ENCODE measurements around the gene BRINP1.
"Not testable (repeated sequence)": the region's sequence is repeated elsewhere in the genome, so short reads cannot be mapped to it uniquely, and the experiment has no call there.

Gene BRINP1

DNA sequence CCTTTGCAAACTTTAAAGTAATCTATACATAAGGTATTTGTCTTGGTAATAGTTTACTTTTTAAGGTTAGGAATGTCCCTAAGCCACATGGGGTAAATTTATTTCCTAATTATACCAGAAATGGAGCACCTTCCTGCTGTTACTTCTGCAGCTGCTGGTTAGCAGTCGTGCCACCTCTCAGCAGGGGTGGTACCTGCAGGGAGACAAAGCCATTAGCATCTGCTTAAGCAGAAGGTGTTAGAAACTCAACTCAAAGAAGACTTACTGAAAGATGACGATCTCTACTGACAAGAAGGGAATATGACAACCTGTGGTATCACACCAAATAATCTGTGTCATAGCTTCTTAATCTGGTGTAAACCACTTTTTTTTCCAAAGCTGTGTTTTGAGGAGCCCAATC, 173.7 kb downstream of the BRINP1 start:
- no peak for DNase-seq

DNA sequence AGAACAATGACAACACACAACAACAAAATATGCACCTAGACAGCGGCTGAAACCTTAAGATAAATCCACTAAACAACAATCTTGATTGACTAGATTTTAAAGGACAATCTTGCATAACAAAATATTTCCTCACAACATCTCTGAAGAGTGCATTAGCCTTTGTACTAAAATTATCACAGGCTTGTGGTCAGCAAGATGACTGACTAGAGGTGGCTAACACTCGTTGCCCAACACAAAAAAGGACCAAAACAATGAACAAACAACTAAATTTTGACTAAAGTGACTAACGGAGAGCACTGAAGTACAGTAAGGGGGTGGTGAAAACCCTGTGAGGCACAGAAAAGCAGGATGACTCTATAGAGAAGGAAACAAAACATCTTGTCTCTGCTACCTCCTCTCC, 183.9 kb downstream of the BRINP1 start:
- DNase-seq, result no peak

DNA sequence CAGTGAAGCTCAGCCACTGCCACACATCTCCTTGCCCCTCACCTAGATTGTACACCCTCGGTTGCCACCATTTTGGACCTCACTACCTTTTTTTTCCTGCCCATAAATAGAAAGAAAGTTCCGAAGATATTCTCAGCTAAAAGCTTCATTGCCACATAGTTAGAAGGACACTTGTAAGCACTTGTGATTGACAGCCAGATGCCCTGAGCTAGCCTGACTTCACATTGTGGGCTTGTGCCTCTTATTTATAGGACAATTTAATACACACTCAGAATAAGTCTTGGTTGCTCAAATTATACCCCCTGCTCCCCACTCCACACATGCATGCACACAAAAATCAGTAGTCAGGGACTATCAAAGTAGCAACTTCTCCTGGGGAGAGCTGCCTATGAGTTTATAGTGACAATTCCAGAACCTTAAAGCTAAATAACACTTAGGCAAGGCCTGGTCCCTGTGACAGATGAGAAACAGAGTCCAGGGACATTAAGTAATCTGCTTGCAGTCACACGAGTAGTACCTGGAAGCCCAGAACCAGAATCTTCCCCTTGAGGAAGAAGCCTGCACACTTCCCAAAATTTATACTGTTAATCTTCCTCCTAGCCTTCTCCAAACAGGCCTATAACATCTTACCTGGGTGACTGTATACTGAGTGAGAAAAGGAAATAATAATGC, 184.8 kb downstream of the BRINP1 start:
- no peak for DNase-seq

DNA sequence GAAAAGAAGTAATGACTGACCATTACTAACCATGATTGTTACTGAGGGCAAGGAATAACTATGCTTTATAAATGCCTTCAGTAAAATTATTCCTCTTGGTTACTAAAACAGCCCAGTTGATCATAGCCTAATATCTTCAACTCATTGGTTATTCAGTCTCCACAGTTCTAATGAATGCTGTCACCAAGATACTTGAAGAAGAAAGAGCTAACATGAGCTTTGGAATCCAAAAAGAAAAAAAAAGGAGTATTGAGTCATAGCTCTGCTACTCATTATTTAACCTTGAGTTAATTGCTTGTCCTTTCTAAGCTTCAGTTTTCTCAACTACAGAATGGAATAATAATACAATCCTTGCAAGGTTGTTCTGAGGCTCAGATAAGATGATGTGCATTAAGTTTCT, 187.7 kb downstream of the BRINP1 start:
- no peak for DNase-seq

DNA sequence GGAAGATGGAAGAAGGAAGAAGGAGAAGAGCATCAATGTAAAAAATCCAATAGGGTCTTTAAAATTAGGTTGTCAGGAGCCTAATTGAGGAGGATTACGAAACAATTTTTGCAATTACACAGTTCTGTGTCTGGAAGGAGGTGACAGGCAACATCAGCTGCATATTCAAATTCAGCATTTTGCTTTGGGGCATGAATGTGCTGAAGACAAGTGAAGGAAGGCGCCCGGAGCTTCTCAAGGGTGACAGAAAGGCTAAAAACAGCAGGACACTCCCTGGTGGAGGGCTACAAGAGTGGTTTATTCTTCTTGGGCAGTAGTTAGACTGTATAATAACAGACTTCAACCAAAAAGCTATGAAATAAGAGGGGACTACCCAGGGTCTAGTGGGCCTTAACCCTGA, 188.3 kb downstream of the BRINP1 start:
- DNase-seq, result no peak

DNA sequence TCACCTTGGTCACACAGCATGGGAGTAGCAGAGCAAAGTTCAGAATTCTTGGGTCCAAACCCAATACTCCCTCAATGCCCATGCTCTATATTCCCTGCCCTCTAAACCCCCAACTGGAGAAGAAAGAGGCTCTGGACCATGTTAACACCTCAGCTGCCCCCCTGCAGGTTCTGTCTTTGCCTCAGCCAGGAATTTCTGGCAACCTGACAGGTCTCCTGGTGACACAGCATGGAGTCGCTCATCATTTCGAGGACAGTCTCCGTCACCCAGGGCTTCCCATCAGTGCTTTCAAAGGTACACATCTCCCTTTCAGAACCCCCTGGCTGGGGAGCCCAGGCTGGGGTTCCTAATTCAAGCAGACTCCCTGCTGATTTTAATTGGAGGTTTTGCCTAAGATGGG, 189.5 kb downstream of the BRINP1 start:
- no peak for DNase-seq

DNA sequence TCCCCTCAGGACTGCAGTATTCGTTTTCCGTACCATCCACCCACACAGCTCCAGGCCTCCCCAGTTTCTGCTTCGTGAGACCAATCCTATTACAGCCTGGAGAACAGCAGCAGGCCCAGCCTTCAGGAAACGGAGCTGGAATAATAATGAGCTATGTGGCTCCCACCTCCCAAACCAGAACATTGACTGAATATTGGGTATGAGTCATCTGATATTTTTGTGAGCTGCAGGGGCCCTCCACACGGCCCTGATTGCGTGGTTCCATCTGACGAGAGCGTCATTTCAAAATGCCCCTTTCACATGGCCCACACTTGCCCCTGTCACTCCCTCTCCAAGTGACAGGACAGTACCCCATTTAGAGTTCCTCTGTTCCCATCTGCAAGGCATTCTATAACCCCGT, 192.0 kb downstream of the BRINP1 start:
- no peak for DNase-seq

DNA sequence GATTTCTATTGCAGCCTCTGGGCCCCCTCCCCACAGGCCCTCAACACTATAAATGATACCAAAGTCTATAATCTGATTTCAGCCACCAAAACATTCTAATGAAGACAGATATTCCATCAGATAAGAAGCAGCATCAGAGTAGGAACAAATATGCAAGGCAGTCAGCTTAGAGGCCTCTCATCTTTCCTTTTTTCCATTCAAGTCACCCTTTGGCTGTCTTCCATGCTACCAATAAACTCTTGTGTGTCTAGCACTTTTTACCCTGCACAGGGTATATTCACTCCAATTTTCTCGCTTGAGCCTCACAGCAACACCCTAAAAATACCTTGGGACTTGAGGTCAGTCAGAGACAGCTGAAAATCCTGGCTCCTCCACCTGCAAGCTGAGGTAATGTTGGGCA, 193.7 kb downstream of the BRINP1 start:
- DNase-seq, result no peak

DNA sequence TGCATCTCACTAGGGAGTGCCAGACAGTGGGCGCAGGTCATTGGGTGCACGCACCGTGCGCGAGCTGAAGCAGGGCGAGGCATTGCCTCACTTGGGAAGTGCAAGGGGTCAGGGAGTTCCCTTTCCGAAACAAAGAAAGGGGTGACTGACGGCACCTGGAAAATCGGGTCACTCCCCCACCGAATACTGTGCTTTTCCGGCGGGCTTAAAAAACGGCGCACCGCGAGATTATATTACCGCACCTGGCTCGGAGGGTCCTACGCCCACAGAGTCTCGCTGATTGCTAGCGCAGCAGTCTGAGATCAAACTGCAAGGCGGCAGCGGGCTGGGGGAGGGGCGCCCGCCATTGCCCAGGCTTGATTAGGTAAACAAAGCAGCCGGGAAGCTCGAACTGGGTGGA, 200.0 kb downstream of the BRINP1 start:
- not testable (repeated sequence) for DNase-seq

DNA sequence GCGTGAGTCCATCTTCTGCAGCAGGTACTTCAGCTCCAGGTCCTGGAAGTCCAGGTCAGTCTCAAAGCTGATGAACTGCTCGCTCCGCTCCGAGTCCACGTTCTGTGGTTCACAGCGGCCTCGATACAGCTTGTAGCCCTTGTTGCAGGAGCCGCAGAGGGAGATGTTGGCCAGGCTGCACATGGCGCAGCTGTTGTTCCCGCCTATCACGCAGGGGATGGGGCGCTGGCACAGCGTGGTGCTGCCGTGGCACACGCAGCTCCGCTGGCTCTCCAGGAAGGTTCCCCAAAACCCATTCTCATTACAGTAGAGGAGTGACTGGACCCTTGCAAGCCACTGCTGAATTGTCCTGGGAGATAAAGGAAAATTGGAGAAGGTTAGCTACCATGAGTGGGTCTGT, 201.4 kb downstream of the BRINP1 start:
- no peak for DNase-seq

DNA sequence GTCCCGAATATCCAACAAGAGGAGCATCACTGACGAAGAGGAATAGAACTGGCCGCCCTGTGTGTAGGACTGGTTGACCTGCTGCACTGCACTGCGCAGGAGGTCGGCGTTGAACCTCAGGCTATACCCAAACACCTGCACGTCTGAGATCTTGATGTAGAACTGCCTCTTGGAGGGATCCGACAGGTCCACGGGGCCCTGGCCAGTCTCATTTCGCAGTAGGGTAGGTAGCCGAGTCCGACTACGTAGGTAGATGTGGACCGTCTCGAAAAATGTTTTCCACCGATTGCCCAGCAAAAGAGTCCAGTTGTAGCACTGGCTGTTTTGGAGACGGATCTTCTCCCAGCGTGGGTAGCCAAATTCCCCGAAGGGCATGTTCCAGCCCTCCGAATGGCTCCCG, 202.0 kb downstream of the BRINP1 start:
- no peak for DNase-seq

DNA sequence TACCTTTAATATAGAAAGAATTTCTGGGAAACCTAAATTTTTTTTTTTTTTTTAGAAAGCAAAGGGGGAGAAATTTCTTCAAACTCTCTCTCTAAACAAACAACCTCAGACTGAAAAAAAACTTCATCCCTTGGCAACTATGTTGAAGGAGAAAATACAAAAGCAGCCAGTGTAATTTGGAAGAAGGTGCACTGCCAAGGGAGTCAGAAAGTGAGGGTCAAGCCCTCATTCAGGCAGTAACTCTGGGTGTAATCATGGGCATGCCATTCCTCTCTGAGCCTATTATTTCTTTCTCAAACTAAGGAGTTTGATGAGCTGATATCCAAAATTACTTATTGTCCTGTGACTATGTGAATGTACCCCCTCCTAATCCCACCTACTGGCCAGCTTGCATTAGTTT, 203.1 kb downstream of the BRINP1 start:
- DNase-seq, result no peak

DNA sequence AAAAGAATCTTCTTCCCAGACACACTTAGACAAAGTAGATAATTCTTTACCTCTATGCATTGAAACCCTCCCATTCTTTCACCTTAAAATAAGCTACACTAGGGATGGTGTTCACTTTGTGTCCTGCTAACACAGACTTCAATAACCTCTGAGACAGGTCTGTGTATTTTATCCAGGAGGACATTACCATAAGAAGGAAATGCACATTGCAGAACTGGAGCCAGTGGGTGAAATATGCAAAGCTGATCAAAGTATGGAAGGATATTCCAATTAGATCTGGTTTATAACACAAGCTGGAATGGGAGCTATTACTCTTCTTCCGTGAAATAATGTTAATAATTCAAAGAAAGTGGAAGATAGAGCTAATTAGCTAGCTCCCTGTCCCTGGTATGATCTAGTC, 204.1 kb downstream of the BRINP1 start:
- no peak for DNase-seq

DNA sequence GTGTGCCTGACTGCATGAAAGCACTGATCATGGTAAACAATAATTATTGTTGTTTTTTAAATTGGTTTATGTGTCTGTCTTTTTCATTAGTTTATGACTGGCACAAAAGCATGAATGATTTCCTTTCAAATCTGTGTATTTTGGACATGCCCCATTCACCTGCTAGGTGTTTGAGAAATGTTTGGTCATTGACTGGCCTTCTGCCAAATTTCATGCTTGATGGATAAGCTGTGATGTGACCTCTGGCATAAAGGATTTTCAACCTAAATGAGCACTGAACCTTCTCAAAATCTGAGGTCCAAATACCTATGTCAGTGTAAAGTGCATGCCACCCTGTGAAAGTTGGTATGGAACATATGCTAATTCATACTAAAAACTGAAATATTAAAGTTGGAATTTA, 204.5 kb downstream of the BRINP1 start:
- DNase-seq, result no peak

DNA sequence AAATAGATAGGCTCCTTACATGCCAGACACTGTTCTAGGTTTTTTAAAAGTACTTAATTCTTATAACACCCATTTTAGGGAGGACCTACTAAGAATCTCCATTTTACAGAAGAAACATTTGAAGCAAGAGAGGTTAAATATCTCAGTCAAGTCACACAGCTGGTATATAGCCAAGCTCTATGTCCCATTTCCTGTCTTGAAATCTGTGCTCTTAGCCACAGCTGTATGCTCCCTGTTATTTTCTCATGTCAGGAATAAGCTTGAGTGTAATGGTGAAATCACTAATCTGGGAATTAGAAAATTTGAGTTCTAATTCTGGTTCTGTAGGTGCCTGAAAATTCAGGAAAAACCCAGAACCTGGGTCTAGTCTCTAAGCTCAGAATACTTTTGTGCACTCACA, 208.7 kb downstream of the BRINP1 start:
- DNase-seq, result no peak

DNA sequence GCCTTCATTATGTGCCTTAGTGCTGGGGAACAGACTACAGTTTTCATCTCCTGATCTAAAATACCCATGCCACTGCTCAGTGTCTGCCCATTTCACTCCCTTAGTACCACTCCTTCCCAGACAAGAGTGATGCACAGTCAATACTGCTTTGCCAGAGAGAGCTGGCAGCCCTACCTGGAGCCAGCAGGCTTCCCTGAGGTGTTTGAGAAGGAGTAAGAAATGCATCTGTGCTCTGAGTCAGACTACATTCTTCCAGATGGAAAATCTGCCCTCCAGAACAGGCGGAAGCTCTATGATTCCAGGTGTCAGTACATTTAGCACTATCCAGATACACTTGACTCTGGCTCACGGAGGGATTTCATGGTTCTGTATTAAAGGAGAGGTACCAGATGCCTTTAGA, 209.8 kb downstream of the BRINP1 start:
- DNase-seq, result no peak

DNA sequence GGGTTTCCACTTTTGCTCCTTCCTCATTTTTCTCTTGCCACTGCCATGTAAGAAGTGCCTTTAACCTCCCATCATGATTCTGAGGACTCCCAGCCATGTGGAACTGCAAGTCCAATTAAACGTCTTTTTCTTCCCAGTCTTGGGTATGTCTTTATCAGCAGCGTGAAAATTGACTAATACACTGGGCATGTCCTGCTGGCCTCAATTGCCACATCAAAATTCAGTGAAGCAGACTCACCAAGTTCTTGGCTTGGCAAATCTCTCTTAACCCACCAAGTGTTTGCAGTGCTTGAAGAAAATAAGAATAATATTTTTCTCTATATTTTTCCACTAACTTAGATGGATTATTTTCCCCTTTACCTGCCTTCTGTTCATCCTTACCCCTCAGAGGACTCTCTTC, 212.0 kb downstream of the BRINP1 start:
- DNase-seq, result no peak

DNA sequence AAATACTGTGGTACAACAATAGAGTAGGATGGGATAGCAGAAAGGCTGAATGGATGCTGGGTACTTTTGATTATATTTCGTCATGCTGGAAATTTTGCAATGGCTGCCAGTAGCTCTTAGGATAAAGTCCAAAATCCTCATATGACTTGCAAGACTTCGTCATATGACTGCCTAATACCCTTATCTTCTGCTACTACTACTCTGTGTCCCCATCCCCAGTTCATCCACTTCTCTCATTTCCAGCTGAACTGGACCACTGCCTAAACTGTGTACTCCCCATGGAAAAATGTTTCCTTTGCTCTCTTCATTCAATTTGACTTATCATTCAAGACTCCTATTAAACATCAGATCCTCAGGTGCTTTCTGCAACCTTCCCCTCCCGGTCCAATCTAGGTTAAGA, 212.9 kb downstream of the BRINP1 start:
- DNase-seq, result no peak

DNA sequence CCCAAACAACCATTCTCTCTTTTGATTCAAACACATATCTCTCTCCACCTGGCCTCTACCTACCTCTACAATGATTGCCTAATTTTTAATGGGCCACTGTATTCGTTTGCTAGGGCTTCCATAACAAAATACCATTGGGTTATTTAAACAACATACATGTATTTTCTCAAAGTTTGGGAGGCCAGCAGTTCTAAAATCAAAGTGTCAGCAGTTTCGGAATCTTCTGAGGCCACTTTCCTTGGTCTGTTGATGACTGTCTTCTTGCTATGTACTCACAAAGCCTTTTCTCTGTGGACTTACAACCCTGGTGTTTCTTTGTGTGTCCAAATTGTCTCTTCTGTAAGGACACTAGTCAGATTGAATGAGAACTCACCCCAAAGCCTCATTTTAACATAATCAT, 214.7 kb downstream of the BRINP1 start:
- no peak for DNase-seq

DNA sequence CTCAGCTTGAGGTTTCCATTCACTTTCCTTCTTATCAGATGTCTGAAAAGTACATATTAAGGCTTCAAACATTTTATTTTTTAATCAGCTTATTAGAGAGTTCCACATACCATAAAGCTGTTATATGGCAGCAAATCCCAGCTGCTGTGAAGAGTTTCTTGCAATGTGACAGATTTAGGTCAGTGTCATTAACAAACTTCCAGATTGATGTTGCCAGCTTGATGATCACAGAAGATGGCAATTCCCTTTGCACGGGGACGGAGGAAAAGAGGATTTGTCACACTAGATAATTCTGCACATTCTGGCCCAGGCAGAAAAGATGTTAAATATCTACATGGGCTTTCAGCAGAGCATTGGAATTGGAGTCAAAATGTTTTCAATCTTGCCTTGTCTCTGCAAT, 215.8 kb downstream of the BRINP1 start:
- no peak for DNase-seq

DNA sequence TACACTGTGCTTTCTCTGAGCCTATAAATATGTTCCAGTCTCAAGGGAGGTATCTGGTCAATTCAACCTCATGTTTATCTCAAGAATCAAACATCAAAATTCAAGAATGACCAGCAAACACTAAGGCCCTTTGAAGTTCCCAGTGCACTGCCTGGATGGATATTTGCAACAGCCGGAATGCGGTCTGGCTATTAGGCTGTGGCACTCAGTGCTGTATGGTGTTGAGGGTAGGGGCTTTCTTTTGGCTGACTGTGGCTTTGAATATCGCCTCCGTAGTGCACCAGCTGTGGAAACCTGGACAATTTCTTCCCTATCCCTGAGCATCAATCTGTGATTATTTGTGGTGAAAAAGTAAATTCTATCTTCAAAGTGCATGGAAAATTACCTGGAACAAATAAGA, 220.4 kb downstream of the BRINP1 start:
- DNase-seq, result no peak

DNA sequence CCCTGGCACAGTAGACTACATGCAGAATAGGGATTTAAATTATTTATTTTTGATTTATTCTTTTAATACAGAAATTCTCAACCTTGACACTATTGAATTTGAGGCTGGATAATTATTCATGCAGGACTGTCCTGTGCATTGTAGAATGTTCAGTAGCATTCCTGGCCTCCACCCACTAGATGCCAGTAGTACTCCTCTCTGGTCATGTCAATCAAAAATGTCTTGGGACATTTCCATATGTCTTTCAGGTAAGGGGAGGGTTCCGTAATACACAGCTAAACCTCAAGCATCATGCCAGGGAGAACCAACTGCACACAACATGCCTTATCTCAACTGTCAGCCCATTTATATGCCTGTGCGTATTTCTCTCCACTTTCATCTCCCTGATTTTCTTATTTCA, 231.8 kb downstream of the BRINP1 start:
- no peak for DNase-seq

DNA sequence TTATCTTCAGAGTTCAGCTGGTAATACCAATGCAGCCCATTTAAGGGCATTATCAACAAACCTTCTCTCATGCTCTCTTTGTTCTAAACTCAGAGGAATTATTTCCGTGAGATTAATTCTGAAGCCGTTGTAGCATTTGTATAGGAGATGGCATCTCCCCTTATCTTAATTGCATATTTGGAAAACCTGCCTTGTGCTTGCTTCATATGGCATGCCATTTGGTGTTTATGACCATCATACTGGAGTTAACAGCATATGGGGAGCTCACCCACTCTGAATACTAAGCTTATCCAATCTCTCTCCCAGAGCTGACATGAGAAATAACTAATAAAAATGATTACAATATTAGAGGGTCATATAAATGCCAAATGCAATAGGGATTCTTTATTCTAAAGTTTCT, 243.2 kb downstream of the BRINP1 start:
- no peak for DNase-seq

DNA sequence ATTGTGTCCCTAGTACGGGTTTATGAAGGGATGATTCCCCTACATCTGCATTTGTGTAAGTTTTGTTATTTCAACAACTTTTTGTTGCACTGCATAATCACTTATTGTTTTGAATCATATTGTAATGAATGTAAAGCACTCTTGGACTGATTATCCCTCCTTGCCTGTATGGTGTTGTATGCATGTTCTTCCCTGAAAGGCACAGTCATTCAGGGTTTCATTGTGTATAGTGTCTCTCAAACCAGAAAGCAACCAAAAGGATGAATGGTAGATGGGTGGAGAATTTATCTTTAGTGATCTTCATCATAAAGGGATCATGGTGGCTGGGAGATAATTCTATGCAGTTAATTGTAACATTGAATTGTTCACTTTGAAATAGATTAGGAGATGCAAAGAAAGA, 247.3 kb downstream of the BRINP1 start:
- DNase-seq, result no peak

DNA sequence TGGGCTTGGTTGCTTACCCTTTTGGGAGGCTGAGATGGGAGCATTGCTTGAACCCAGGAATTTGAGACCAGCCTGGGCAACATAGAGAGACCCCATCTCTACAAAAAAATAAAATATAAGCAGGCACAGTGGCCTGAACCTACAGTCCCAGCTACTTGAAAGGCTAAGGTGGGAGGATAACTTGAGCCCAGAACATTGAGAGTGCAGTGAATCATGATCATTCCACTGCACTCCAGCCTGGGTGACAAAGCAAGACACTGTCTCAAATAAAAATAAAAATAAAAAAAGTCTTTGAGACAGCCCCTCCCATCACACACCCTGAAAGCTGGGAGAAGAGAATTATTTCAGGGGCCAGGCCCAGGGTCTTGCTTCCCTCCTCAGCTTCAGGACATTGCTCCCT, 251.8 kb downstream of the BRINP1 start:
- DNase-seq, result no peak

Data from femur (tissue), 1 donor.